Eye (tissue), 1 donor: ENCODE data around the gene KCNIP4.

Source experiments
- DNase-seq: peaks from one replicate; pipeline ENCODE4 v3.0.0-alpha.2; 2015

The KCNIP4 gene

GRCh38 chr4:20696815-20697214 is 1251.8 kb downstream of the KCNIP4 start:
- no peak for DNase-seq

GRCh38 chr4:20687864-20688263 is 1260.7 kb downstream of the KCNIP4 start:
- no peak for DNase-seq

- peak; percentile 76 for DNase-seq
These were observed 1263.5 kb downstream of the KCNIP4 start for GRCh38 chr4:20684852-20685763.

GRCh38 chr4:20683766-20684165 is 1264.8 kb downstream of the KCNIP4 start:
- no peak for DNase-seq

- DNase-seq: no peak
These were observed 1265.7 kb downstream of the KCNIP4 start for GRCh38 chr4:20682853-20683252.

- no peak for DNase-seq
These were observed 1267.3 kb downstream of the KCNIP4 start for GRCh38 chr4:20681271-20681670.

- DNase-seq: no peak
These were observed 1267.8 kb downstream of the KCNIP4 start for GRCh38 chr4:20680736-20681135.

GRCh38 chr4:20679951-20680350 is 1268.6 kb downstream of the KCNIP4 start:
- DNase-seq: peak; percentile 77
